BJ (cell line): ENCODE data around the gene FBLN5. TPM values are rescaled to one million over a fixed set of nuclear protein-coding genes. Genes with fewer than 3 reads are reported as not detected.

Source experiments
- CTCF ChIA-PET: fragments of 350-600 bp; formaldehyde crosslinking; extraction: SDS; loops from one replicate; lab custom pipeline; 2021; ENCODE audit warnings: antibody characterized with exemption, inconsistent platforms; lab: Yijun Ruan, JAX
- POLR2A ChIA-PET: fragments of 300-600 bp; sonication (Branson Sonifier 250); formaldehyde crosslinking; extraction: SDS; loops from one replicate; lab custom pipeline; 2021; ENCODE audit warnings: antibody characterized with exemption; lab: Charles Lee
- DNase-seq: peaks from one replicate; pipeline ENCODE4 v3.0.0-alpha.2; 2011; ENCODE audit warnings: low read depth
- H3K27me3 ChIP-seq: 2 replicates; pipeline ENCODE4 v1.6.0; 2011; ENCODE audit warnings: low read length; ENCODE audit not compliant: control insufficient read depth, insufficient read depth
- H3K36me3 ChIP-seq: 2 replicates; pipeline ENCODE4 v1.5.1; 2011; ENCODE audit warnings: low read length; ENCODE audit not compliant: control insufficient read depth, insufficient read depth
- H3K4me3 ChIP-seq: 2 replicates; pipeline ENCODE4 v1.5.1; 2011; ENCODE audit warnings: low read depth, mild to moderate bottlenecking, control low read depth, low read length
- CTCF ChIP-seq: IDR thresholded peaks from 2 replicates; pipeline ENCODE4 v1.5.1; 2011; ENCODE audit warnings: low read depth, mild to moderate bottlenecking, control low read depth, inconsistent platforms, low read length, moderate library complexity; ENCODE audit not compliant: insufficient read depth
- polyA plus RNA-seq: library from polyadenylated mRNA; depleted of rRNA; stranded (reverse); fragments of >200 nt; gene quantifications from 2 replicates; pipeline ENCODE4 v1.2.3, GENCODE V29; 2011

Gene FBLN5
- polyA plus RNA-seq, 1 experiment: 158 TPM

GRCh38 chr14:91961297-91962220 is 14.1 kb upstream of the FBLN5 start:
- POLR2A ChIA-PET: interaction anchor here (0.6 kb wide), 1 partner anchor 18 kb away, joined by 3 read pairs; no protein-coding TSS in a partner anchor
- CTCF ChIA-PET: interaction anchor here (1.0 kb wide), 1 partner anchor 15 kb away, joined by 3 read pairs; no protein-coding TSS in a partner anchor
- DNase-seq: no peak
- no peaks in the 10 kb centered on the region for H3K36me3 ChIP-seq
- TF ChIP-seq CTCF: no peak
- H3K4me3 ChIP-seq: no peak overlapping the region
- H3K27me3 ChIP-seq: no peaks in the 10 kb centered on the region

DNA sequence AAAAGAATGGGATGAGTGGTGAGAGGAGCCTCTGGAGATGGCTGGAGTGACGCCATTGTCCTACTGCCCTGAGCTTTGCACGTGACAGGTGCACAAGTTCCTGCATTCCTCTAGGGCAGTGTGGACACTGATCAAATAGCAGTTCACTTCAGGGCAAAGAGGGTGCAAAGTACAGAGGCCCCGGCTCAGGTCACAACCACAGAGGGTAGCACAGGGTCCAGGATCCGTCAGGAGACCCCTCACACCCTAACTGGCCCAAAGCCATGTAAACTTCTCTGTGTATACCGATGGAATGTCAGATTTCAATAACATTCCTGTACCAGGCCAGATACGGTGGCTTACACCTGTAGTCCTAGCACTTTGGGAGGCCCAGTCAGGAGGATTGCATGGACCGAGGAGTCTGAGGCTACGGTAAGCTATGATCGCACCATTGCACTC is 10.4 kb upstream of the FBLN5 start:
- CTCF ChIA-PET: no interaction called here
- no peak overlapping the region for H3K4me3 ChIP-seq
- H3K36me3 ChIP-seq: no peaks in the 10 kb centered on the region
- DNase-seq: no peak
- no peak for TF ChIP-seq CTCF
- no peaks in the 10 kb centered on the region for H3K27me3 ChIP-seq
- POLR2A ChIA-PET: no interaction called here

DNA sequence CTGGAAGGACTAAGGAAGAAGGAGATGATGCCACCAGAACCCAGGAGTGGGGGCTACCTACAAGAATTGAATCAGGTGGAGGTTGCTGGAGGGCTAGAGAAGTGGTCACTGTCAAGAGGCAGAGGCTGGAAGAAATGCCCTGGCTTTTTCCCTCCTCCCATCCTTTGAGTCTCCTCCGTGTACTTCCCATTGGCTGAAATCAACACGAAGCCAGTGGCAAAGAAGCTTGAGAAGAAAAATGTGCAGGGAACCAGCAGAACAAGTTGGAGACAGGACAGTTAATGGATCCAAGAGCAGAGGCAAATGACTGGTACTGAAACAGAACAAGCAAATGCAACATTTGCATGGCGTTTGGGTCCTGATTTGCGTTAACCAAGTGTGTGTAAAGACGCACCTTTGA is 9.1 kb upstream of the FBLN5 start:
- Histone ChIP-seq H3K27me3 (no peaks in the 10 kb centered on the region), H3K4me3 (no peak overlapping the region), H3K36me3 (no peaks in the 10 kb centered on the region)
- ChIA-PET CTCF (no interaction called here), POLR2A (no interaction called here)
- no peak for DNase-seq
- TF ChIP-seq CTCF: no peak

DNA sequence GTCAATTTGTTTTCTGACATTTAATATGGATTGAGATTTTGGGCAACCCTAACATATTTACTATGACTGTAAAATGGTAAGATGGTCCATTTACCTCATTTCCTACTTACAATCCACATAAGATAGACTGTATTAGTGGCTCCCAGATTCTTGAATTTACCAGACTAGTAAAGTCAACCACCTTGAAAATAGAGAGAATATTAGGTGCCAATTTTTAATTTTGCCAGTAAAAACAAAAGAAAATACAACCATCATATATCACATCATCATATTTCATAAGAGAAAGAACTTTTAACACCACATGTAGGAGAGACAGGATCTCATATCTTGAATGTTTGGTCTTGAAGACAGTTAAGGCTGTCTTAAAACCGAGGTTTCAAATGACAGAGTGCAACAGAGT is 7.7 kb upstream of the FBLN5 start:
- POLR2A ChIA-PET: no interaction called here
- TF ChIP-seq CTCF: no peak
- Histone ChIP-seq H3K27me3 (no peaks in the 10 kb centered on the region), H3K4me3 (no peak overlapping the region), H3K36me3 (no peaks in the 10 kb centered on the region)
- CTCF ChIA-PET: interaction anchor here (1.1 kb wide), 1 partner anchor 42 kb away, joined by 5 read pairs; no protein-coding TSS in a partner anchor
- DNase-seq: no peak

- no peaks in the 10 kb centered on the region for H3K36me3 ChIP-seq
- no peak for DNase-seq
- no peak for TF ChIP-seq CTCF
- no peak overlapping the region for H3K4me3 ChIP-seq
- CTCF ChIA-PET: no interaction called here
- H3K27me3 ChIP-seq: no peaks in the 10 kb centered on the region
- POLR2A ChIA-PET: interaction anchor here (0.5 kb wide), 1 partner anchor 11 kb away, joined by 3 read pairs; no protein-coding TSS in a partner anchor
Observed at GRCh38 chr14:91953170-91953985, 5.9 kb upstream of the FBLN5 start.
